PC-3 (cell line): ENCODE measurements around the gene PBX4. TPM values are rescaled to one million over a fixed set of nuclear protein-coding genes. Genes with fewer than 3 reads are reported as not detected.
"Not testable (repeated sequence)": the region's sequence is repeated elsewhere in the genome, so short reads cannot be mapped to it uniquely, and the experiment has no call there.

ENCODE experiments used
- ATAC-seq: fragments of 200-7000 bp; cut with Tn5 transposase; 2 replicates; pipeline ENCODE4 v1.9.1; 2020; ENCODE audit warnings: mild to moderate bottlenecking, moderate library complexity
- BruUV-seq: library from RNA; stranded (reverse); fragments of 400-500 nt; replicated peaks from 2 replicates; lab custom pipeline; 2021; lab: Mats Ljungman, UMichigan
- CTCF ChIA-PET: fragments of 300-600 bp; sonication (Branson Sonifier 250); formaldehyde crosslinking; loops from one replicate; lab custom pipeline; 2022; ENCODE audit warnings: antibody characterized with exemption; lab: Charles Lee
- POLR2A ChIA-PET: fragments of 300-600 bp; sonication (Branson Sonifier 250); formaldehyde crosslinking; loops from one replicate; lab custom pipeline; 2022; ENCODE audit warnings: antibody characterized with exemption; ENCODE audit not compliant: unreplicated experiment; lab: Charles Lee
- DNase-seq: peaks from one replicate; pipeline ENCODE4 v3.0.0-alpha.2; 2015
- H2AFZ ChIP-seq: fragments of 300-600 bp; sonication (generic); 2 replicates; pipeline ENCODE4 v1.6.0; 2016; ENCODE audit warnings: antibody characterized with exemption, low read length
- H3F3A ChIP-seq: fragments of 300-600 bp; sonication (generic); one replicate; pipeline ENCODE4 v1.6.0; 2017; ENCODE audit warnings: antibody characterized with exemption, low read length, control low read depth, mild to moderate bottlenecking; ENCODE audit not compliant: unreplicated experiment
- H3K27ac ChIP-seq: fragments of 300-600 bp; sonication (generic); 2 replicates; pipeline ENCODE4 v1.5.1; 2016; ENCODE audit warnings: mild to moderate bottlenecking, low read length
- H3K27me3 ChIP-seq: fragments of 300-600 bp; sonication (generic); 2 replicates; pipeline ENCODE4 v1.6.1; 2016; ENCODE audit warnings: low read length, mixed read lengths
- H3K36me3 ChIP-seq: fragments of 300-600 bp; sonication (generic); 2 replicates; pipeline ENCODE4 v1.6.1; 2016; ENCODE audit warnings: low read depth, mixed run types, low read length, mixed read lengths
- H3K4me1 ChIP-seq: fragments of 300-600 bp; sonication (generic); 2 replicates; pipeline ENCODE4 v1.5.1; 2016; ENCODE audit warnings: low read length; ENCODE audit not compliant: insufficient read depth
- H3K4me2 ChIP-seq: fragments of 300-600 bp; sonication (generic); 2 replicates; pipeline ENCODE4 v1.6.0; 2016; ENCODE audit warnings: low read length
- H3K4me3 ChIP-seq: fragments of 300-600 bp; sonication (generic); 2 replicates; pipeline ENCODE4 v1.5.1; 2016; ENCODE audit warnings: mild to moderate bottlenecking, low read length, mixed read lengths
- H3K79me2 ChIP-seq: fragments of 300-600 bp; sonication (generic); 2 replicates; pipeline ENCODE4 v1.6.1; 2017; ENCODE audit warnings: low read length, mixed read lengths
- H3K9ac ChIP-seq: fragments of 300-600 bp; sonication (generic); 2 replicates; pipeline ENCODE4 v1.6.0; 2016; ENCODE audit warnings: mild to moderate bottlenecking, low read length
- H3K9me2 ChIP-seq: fragments of 300-600 bp; sonication (generic); replicated peaks from 2 replicates; pipeline ENCODE4 v1.6.1; 2016; ENCODE audit warnings: mixed run types, low read length, mixed read lengths
- H3K9me3 ChIP-seq: fragments of 300-600 bp; sonication (generic); 2 replicates; pipeline ENCODE4 v1.6.1; 2016; ENCODE audit warnings: low read length, mixed read lengths
- H4K20me1 ChIP-seq: fragments of 300-600 bp; sonication (generic); 2 replicates; pipeline ENCODE4 v1.6.1; 2016; ENCODE audit warnings: low read length, mixed read lengths
- CTCF ChIP-seq: fragments of 300-600 bp; sonication (generic); conservative IDR thresholded peaks from 2 replicates; pipeline ENCODE4 v1.5.1; 2017; ENCODE audit warnings: antibody characterized with exemption, low read depth, mild to moderate bottlenecking, low read length
- EZH2 ChIP-seq: fragments of 300-600 bp; sonication (generic); IDR thresholded peaks from one replicate; pipeline ENCODE4 v1.6.1; 2017; ENCODE audit warnings: antibody characterized with exemption, mild to moderate bottlenecking, low read length; ENCODE audit not compliant: unreplicated experiment
- EZH2phosphoT487 ChIP-seq: fragments of 300-600 bp; sonication (generic); IDR thresholded peaks from 2 replicates; pipeline ENCODE4 v1.6.1; 2018; ENCODE audit warnings: mild to moderate bottlenecking, antibody characterized with exemption, low read length, borderline replicate concordance
- intact Hi-C: fragments of 100-400 bp; cut with micrococcal nuclease; formaldehyde crosslinking; loops from 2 replicates; pipeline ENCODE4 v1.9.0; 2023
- total RNA-seq: library from RNA; depleted of rRNA; stranded (reverse); fragments of >200 nt; gene quantifications from 2 replicates; pipeline ENCODE4 v1.2.3, GENCODE V29; 2014

The PBX4 gene
- total RNA-seq, 1 experiment from 2014 or later: 6.9 TPM

- ChIA-PET POLR2A (interaction anchor here (0.6 to 1.0 kb wide), 3 partner anchors 15 to 98 kb away, joined by 3 read pairs; no protein-coding TSS in a partner anchor), CTCF (interaction anchor here (0.7 kb wide), 3 partner anchors 26 to 70 kb away, joined by 3 to 5 read pairs (median 4); no protein-coding TSS in a partner anchor)
- H3F3A ChIP-seq: no peaks in the 10 kb centered on the region
- DNase-seq (peak; percentile 91), ATAC-seq (peak; percentile 81)
- H3K4me1 ChIP-seq: peaks cover 48% of the 10 kb centered on the region
- intact Hi-C loops: no loop called here
- peak overlapping the region; percentile 35; the same call in 1 of the 2 replicates for H3K4me3 ChIP-seq
- H4K20me1 ChIP-seq: no peaks in the 10 kb centered on the region
- BruUV-seq: no TSS peak
- no peaks in the 10 kb centered on the region for H3K9me2 ChIP-seq
- H3K27ac ChIP-seq: peak overlapping the region; percentile 91
- no peak overlapping the region; the same call in 1 of the 2 replicates for H2AFZ ChIP-seq
- H3K79me2 ChIP-seq: peaks cover 48% of the 10 kb centered on the region
- H3K27me3 ChIP-seq: no peaks in the 10 kb centered on the region
- peak overlapping the region; percentile 77 for H3K4me2 ChIP-seq
- no peaks in the 10 kb centered on the region for H3K9me3 ChIP-seq
- no peak for TF ChIP-seq EZH2phosphoT487
- no peak for TF ChIP-seq CTCF
- TF ChIP-seq EZH2: no peak
- no peaks in the 10 kb centered on the region for H3K36me3 ChIP-seq
- H3K9ac ChIP-seq: peak overlapping the region; percentile 56
These were observed 5.0 kb downstream of the PBX4 start for GRCh38 chr19:19613506-19613905.

- Histone ChIP-seq H3K27me3 (no peaks in the 10 kb centered on the region), H3K9ac (no peak overlapping the region), H3K4me3 (no peak overlapping the region), H3K36me3 (no peaks in the 10 kb centered on the region), H3K9me2 (no peaks in the 10 kb centered on the region), H2AFZ (no peak overlapping the region), H3K4me2 (no peak overlapping the region), H4K20me1 (no peaks in the 10 kb centered on the region), H3K9me3 (no peaks in the 10 kb centered on the region), H3K27ac (no peak overlapping the region), H3K4me1 (peaks cover 42% of the 10 kb centered on the region), H3K79me2 (peaks cover 36% of the 10 kb centered on the region), H3F3A (no peaks in the 10 kb centered on the region)
- ChIA-PET POLR2A (no interaction called here), CTCF (no interaction called here)
- TF ChIP-seq CTCF (no peak), EZH2 (no peak)
- no peak for DNase-seq
- no TSS peak for BruUV-seq
- no peak for ATAC-seq
- intact Hi-C loops: no loop called here
These were observed 7.9 kb downstream of the PBX4 start for GRCh38 chr19:19610376-19611202.

- Histone ChIP-seq H3K4me2 (peak overlapping the region; percentile 66), H3K79me2 (peaks cover 12% of the 10 kb centered on the region; the same call in 1 of the 2 replicates), H3K4me1 (peaks cover 14% of the 10 kb centered on the region), H3K27ac (peak overlapping the region; percentile 85), H3K9ac (peak overlapping the region; percentile 19; the same call in 1 of the 2 replicates)
- DNase-seq, POLR2A ChIA-PET, H4K20me1 ChIP-seq, CTCF ChIA-PET, BruUV-seq, H3F3A ChIP-seq, intact Hi-C loops, H3K36me3 ChIP-seq, ATAC-seq, H3K27me3 ChIP-seq, H3K4me3 ChIP-seq, H2AFZ ChIP-seq, H3K9me3 ChIP-seq, H3K9me2 ChIP-seq: not testable (repeated sequence)
These were observed 11.8 kb downstream of the PBX4 start for GRCh38 chr19:19606686-19607085.
